GM21515 (cell line): ENCODE results near the gene APBB2.

Experiments
- ATAC-seq: cut with Tn5 transposase; IDR thresholded peaks from one replicate; pipeline ENCODE4 v1.9.1; 2021; ENCODE audit not compliant: unreplicated experiment

Gene APBB2

DNA sequence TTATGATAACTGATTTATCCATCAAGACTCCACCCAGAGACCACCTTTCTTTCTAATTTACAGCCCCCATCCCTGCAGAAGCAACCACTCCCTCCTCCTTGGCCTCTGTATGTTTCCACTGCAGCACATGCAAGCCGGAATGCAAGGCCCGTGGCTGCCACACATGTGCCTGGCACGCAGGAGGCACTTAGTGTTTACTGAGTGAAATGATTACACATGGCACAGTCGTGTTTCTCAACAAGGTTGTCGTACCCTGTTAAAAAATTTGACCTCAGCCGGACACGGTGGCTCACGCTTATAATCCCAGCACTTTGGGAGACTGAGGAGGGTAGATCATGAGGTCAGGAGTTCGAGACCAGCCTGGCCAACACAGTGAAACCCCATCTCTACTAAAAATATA is 104.3 kb downstream of the APBB2 start:
- no peak for ATAC-seq

DNA sequence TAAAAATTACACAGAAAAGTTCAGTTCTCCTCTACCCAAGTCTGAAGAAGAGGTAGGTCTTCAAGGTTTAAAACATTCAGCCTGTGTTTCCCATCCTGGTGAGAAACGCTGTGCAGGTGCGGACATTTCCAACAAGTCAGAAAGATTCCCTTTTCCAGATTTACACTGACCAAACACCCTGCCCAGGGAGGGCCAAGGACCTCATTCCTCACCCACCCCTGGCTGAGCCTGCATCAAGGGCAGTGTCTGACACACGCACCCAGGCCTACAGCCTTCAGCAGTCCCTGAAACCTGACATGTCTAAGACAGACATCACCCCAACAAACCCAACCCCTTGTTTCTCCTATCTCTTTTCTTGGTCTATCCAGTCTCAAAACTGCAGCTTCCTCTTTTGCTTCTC is 105.9 kb downstream of the APBB2 start:
- no peak for ATAC-seq

DNA sequence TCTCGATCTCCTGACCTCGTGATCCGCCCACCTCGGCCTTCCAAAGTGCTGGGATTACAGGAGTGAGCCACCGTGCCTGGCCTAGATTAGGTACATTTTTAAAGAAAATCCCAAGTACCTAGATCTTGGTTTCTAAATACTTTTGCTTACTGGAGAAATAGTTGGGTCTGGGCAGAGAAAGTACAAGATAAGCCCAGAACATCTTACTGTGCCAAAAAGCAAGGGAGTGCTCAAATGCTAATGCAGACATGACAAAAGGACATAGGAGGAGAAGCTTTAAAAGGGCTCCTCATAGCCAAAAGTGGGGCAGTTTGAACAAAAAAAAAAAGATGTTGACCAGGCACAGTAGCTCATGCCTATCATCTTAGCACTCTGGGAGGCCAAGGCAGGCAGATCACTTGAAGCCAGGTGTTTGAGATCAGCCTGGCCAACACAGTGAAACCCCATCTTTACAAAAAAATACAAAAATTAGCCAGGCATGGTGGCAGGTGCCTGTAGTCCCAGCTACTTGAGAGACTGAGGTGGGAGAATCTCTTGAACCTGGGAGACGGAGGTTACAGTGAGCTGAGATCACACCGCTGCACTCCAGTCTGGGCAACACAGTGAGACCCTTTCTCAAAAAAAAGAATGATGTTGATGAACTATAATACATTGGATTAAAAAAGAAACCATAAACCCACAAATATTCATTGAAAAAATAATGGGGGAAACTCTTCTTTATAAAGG is 107.5 kb downstream of the APBB2 start:
- ATAC-seq: no peak

DNA sequence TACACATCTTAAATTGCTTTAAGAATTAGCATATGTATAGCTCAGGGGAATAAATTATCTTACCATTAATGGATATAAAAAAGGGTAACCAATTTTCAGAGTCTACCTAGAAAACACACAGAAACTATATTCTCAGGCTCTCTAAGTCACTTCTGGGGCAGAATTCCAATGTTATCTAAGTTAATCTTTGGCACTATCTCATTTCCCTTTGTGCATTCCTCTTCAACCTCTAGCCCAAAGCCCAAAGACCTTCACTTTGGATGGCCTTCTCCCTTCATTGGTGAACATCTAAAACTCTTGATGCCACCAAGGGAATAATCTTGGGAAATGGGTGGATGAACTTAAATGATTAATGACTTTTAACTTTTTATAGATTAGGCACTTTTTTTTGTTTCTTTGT is 108.3 kb downstream of the APBB2 start:
- ATAC-seq: no peak

DNA sequence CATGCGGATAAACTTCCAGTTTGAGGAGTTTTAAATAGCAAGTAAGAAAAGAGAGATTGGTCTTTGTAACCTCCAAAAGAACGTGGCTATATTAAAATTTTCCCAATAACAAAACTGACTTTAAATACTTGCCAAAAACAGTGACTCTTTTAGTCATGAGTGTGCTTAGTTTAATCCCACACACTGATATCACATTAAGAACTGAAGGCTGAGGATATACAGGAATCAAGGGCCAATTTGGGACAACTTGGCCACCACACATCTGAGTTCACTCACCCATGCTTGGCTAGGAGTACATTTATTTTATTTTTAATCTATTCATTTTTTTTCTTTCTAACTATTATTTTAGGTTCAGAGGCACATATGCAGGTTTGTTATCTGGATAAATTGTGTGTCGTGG is 110.2 kb downstream of the APBB2 start:
- no peak for ATAC-seq

DNA sequence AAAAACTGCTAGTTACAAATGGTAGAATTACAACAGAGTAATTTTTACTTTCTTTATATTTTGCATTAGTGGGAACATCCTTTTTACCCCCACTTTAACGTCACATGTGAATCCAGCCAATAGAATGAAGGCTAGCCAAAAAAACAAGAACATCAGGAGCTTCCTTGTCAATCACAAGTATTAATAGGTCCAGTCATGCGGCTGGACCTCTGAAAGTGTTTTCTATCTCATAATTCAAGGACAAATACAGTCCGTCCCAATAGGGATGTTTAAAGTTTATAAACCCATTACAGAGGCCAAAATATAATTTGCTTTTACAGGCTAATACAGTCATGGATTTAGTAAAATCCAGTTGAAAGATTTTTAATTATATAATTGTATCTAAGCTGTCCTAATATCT is 110.7 kb downstream of the APBB2 start:
- ATAC-seq: no peak

DNA sequence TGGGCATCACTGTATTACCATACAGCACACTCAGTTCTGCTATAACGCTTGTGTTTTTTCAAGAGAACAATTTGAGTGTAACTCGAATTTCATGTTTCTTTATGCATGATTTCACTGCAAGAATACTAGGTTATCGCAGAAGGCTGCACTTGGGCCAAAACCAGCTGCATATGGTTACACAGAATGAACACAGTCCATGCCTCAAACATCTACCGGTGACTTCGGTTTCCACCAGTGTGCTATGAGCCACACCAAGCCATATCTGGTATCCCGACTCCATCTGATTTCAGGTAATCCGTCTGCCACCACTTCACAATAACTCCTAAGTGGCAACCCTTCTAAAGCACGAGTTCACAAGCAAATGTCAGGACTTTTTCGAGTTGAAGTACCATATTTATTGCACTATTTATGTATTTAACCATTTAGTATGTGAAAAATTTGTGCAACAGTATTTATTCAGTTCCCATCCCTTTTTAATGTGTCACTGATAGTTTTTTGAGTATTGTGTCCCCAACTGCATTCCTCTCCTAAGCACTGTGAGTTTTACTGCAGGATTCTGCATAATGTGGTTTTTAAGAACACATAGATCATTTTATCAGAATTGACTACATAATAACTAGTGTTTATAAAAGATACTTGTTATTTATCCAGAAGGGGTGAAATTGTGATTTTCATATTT is 111.8 kb downstream of the APBB2 start:
- ATAC-seq: no peak

DNA sequence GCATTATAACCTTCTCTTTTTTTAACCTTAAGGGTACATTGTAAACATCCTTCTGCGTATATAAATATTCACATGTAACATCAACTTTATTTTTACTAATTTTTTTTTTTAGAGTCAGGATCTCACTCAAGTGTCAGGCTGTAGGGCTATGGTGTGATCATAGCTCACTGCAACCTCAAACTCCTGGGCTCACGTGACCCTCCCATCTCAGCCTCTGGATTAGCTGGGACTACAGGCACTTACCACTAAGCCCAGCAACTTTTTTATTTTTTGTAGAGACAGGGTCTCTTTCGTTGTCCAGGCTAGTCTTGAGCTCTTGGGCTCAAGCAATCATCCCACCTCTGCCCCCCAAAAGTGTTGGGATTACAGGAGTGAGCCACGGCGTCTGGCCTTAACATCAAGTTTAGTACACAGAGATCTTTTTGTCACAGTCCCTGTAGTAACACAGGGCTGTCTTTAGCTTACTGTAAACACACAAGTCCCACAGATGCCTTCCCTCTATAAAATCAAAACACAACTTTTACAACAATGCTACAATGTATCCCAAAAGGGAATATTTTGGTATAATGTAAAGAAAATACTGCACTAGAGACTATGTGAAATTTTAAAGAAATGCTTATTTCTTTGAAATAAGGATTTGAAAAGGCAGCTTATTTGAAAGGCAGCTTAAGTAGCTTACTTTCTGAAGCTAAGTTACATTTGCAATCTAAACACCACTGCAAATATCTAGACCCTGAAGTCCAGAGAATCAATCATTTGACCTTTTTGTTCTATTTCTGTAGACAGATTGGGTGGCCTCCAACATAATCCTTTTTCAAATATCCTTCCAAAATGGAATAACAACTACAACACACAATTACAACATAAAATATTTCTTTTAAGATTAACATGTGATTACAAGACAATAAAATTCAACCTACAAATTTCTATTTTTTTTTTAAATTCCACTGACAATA is 116.0 kb downstream of the APBB2 start:
- ATAC-seq: no peak

DNA sequence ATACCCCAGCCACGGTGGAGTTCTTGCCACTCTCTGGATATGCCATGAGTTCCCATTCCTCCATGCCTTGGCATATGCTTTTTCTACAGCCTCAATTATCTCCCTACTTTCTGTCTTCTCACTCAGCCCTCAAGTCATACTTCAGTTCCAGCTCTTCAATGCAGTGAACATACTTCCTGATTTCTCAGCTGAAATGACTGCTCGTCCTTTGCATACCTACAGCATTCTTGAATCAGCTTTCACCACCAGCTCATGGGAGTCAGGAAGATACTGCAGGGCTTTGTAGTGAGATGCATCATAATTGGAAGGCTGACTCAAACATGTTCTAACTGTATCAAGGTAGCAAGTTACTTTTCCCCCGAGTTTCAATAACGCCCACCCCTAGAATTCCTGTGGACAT is 118.4 kb downstream of the APBB2 start:
- ATAC-seq: no peak

DNA sequence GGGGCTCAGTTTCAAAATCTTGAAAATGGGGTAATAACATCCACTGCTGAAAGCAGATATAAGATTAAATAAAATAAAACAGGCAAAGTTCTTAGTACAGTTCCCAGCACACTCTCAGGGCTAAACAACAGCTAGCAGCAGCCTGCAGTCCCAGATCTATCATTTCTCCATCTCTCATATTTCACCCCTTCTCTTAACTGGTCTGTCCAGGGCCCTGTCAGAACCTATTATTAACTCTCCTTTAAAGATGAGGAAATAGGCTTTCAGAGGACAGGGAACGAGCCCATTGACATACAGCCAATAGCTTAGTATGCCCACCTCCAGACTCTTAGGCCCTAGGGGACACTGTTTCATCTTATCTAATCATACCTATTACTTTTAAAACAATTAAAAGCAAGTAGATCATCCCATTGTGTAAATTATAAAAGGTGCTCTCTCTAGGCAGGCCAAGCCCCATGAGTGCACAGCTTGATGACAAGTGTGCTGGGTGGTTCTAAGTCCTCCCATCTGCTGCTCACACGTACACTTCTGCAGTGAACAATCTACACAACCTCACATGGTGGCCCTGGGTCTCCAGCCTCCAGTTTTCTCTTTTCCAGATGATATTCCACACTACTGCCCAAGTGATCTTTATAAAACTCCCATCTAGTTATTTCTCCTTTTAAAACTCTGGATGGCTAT is 119.0 kb downstream of the APBB2 start:
- ATAC-seq: no peak

DNA sequence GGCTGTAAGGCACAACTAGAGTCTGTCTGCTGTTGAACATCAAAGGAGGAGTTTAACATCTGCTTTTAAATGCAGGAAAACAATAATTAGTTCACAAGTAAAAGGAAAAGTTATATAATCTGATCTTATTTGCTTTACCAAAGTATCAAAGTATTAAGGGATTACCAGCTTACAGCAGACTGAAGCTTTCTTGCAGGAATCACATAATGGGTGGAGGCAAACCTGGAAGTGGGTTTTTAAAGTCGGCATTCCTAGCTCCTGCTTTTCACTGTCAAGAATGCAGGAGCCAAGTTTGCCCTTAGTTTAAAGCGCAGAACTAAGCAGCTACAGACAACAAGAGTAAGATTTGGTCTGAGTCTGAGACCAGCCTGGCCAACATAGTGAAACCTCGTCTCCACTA is 122.2 kb downstream of the APBB2 start:
- ATAC-seq: no peak

DNA sequence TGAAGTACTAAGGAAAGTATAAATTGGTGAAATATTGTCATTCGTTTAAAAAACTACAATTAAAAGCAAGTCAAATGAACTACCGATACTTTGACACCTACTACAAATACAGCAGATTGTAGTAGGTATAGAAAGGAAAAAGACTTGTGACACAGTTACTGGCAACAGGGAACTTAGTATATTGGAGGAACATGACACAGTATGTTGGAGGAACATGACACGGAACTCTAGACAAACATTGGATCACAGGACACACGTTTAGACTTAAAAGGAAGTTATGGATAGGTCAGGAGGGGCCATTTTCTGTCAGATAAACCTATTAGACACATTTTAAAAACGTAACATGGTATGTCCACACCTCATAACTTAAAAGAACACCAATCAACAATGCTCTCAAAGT is 132.5 kb downstream of the APBB2 start:
- ATAC-seq: no peak

DNA sequence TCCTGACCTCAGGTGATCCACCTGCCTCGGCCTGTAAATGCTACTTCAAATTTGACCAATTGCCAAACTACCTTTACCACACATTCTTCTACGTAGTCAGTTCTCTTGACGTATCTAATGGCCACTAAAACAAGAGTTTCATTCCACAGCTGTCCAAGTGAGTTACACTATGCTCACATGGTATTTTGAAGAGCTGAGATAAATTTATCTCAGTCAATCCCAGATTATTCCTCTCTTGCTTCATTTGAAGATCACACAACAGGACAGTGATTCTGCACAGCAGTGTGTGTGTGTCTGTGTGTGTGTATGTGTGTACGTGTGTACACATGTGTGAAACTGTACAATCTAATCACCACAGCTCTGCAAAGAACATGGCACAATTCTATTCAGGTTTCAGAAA is 133.4 kb downstream of the APBB2 start:
- no peak for ATAC-seq

DNA sequence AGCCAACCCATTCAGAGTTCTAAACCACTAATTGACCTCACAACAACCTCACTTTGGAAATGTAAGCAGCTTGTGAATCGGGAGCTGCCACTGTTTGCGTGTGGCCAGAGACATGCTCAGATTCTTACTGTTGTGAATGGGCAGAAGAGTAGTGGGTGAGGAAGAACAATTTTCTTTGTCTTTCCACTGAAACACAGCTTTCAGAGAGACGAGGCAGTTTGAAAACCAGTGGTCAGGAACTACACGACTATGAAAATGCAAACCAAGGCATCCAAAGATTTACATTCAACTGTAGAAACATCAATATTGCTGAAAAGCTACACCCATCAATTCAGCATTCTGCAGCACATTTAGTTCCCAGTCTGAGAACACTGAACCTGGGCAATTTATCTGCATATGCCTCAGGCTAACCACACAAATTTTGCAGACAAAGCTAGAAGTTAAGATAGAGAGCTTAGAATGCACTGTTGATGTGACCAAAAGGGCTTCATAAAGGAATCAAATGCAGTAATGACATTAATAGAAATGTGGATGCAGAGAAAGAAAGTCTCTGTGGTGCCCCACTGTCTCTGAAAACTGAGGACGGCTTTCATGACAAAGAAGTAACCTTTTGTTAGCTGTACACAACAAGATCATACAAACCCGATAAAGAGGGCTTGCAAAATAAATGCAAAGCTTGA is 134.3 kb downstream of the APBB2 start:
- no peak for ATAC-seq

DNA sequence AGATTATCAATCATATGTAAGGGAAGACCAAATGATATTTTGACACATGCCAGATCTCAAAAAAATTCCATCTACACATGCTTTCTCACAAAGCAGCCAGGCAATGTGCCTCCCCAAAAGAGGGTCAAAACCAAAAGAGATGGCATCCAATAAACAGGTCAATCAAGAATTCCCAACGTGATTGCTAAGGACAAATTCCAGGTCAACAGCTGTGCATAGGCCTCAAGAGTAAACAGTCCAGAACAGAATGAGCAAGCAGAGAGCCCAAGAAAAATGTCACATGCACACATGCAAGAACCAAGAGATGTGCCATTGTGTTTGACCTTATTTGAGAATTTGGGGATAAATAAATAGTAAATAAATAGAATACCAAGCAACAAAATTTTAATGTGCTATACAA is 136.7 kb downstream of the APBB2 start:
- ATAC-seq: no peak

DNA sequence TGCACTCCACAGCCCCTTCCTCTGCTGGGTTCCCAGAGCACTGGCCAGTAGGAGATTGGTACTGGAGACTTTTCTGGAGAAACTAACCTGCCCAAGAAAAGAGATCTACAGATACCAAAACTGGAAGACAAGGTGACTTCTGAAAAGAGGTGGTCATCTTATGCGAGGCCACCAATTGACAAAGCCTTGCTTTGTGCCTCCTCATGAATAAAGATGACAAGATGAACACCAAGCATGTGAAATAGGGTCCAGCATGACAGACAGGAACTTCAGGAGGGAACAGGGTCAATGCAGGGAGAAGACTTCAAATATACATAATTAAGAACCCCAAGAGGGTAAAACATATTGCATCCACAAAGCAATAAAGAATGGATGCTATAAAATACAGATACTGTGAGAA is 137.9 kb downstream of the APBB2 start:
- ATAC-seq: no peak

DNA sequence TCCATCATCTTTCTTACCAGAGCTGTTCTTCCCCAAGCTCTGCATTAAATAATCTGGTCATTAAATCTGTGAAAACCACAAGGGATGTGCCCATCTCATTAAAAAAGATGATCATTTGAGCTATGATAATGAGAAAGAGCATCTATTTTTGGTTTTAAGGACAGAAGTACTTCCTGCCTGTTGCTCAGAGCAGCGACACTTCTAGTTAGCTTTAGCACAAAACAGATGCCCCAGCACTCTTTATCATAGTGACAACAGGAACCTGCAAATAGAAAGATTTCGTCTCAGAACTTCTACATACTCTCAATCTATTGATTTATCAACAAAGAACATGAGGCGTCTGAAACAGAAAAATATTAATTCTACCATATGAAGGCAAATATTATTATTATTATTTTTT is 140.1 kb downstream of the APBB2 start:
- no peak for ATAC-seq

DNA sequence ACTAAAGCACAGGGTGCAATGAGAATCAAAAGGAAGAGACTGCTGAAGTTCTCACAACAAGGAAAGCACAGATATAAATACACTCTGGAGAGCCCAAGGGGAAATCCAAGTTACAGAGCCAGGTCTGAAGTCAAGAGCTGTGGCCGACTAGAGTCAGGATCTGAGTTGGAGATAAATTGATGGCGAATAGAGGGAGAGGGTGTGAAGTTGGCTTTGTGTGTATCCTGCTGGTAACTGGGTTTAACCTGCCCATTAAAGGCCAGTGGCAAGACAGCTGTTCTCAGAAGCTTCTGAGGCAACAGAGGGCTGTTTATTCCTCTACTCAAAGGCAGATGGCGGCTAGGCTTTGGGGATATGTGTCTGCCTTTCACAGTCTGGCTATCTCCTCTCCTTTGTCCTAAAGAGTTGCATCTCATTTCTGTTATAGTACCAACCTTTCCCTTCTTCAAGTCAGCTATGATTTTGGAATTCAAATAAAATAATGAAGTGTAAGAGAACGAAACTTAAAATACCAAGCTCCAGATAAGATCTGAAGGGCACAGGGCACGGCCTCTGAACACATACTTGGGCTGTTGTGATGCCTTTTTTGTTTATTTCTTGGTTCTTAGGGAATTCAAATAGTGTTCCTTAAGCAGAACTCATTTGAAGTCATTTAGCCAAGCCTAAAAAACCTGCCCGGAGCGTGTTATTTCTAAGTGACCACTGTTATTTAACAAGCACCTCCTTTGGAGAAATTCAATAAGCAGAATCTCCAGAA is 142.1 kb downstream of the APBB2 start:
- no peak for ATAC-seq

DNA sequence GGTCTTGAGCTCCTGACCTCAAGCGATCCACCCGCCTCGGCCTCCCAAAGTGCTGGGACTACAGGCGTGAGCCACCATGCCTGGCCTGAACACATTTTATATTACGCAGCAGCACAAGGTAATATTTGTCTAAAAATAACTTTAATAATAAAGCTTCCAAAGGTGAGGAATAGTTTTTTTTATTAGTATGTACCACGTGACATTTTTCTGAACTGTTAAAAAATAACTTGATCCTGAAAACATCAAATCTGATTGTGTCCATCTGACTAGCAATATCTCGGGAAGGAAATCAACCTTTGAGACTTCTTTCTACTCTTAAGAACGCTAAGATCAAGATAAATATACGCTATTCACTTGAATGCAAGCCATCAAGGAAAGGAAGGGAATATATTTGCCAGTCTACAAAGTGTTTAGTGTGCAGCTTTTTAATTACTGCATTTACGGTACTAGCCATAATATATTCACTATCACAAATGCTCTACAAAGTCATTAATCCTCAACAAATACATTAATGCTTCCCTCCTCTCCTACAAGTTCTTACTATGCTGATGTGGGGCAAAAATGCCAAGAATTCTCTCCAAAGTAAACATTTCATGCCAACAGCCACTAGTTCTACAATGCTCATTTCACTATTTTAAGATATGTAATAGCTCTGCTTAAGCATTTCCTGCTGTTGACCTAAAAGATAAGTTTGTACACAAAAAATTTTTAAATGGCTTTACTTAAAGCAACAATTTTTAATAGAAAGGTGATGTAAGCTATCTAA is 143.6 kb downstream of the APBB2 start:
- no peak for ATAC-seq
